ENCODE data around the gene BMP3.

Gene BMP3

DNA sequence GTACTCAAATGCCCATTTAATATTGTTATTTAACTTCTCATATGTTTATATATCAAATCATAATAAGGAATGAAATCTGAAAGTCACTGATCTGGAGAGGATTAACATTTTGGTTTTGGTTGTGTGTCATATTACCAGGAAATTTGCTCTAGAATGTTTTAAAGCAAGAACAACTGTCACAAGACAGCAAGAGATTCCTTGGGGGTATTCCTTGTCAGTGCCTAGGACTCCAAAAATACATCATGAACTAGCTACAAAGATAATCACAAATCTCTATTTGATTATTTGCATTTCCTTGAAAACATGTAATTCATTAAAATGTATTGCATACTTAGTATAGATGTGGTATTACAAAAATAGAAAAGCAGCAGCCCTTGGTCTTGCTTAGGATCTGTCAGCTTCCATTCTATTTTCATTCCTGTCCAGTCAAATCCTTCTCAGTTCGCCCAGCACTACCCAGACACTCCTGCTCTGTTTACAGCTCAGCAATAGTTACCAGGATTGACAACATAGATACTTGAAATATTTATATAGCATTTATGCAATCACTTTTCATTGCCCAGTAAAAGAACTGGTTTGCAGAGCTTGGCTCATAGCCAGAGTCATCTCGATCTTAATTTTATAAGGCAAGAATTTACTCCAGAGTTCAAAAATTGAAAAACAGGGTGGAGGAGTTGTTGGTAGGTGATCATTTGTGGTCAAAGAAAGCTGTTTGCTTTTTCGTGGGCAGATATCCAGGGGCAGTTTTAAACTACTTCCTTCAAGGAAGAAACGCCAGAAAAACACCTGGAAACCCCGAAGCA, 9.2 kb upstream of the BMP3 start:
- no peak for FAIRE-seq
- DNase-seq (ENCODE audit: insufficient read length, low spot score) = no peak
- TF ChIP-seq PAX5 (IDR thresholded peaks at IDR 0.05; ENCODE audit: insufficient read depth, low read length, severe bottlenecking) = no peak
- TF ChIP-seq POLR2AphosphoS5 (IDR thresholded peaks at IDR 0.05; ENCODE audit: low read depth, low read length) = no peak
- TF ChIP-seq TAF1 (IDR thresholded peaks at IDR 0.05; ENCODE audit: low read depth, low read length) = no peak
- no peak for TF ChIP-seq SPI1 (IDR thresholded peaks at IDR 0.05; ENCODE audit: low read depth, low read length)
- no peak for TF ChIP-seq POLR2A (IDR thresholded peaks at IDR 0.05; ENCODE audit: low read depth, low read length)
- TF ChIP-seq POU2F2 (IDR thresholded peaks at IDR 0.05; ENCODE audit: low read depth, low read length) = no peak

DNA sequence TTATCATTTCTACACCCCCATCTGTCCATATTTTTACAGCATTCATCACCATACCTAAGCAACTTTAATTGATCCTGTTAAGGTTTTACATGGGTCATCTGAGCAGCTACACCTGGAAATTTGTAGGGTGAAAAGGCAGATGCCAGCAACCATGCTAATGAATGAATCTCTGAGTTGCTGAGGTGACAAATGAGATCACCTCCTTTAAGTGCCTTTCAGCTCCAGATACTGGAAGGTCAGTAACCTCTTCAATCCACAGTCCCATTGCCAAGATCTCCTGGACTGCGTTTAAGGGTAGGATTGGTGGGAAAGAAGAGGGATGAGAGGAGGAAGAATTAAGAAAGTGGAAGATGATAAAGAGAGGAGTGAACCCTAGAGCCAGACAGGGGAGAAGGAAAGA, 8.5 kb upstream of the BMP3 start:
- FAIRE-seq (no peak), DNase-seq (ENCODE audit: insufficient read length, low spot score) (no peak)

DNA sequence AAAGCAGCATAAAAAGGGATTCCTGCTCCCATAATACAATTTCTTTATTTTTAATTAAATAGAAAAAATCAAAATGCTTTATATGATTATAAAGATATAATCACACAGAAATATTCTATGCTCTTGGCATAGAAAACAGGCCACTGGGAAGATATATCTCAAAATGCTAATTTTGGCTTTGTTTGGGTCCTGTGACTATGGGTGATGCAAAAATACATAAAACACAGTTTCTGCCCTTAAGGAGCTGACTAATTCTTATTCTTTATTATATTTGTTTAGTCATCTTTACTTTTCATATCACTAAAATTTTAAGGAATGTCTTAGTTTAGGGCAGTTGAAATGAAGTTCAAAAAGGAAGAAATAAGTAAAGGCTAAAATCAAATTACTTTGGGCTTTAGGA, 7.0 kb upstream of the BMP3 start:
- DNase-seq (ENCODE audit: insufficient read length, low spot score) (no peak), FAIRE-seq (no peak)
- no peak for TF ChIP-seq PAX5 (IDR thresholded peaks at IDR 0.05; ENCODE audit: insufficient read depth, low read length, severe bottlenecking)
- no peak for TF ChIP-seq SPI1 (IDR thresholded peaks at IDR 0.05; ENCODE audit: low read depth, low read length)
- no peak for TF ChIP-seq POU2F2 (IDR thresholded peaks at IDR 0.05; ENCODE audit: low read depth, low read length)

More for the DNA sequence above, 8.5 kb upstream of the BMP3 start:
- TF ChIP-seq POLR2A (IDR thresholded peaks at IDR 0.05; ENCODE audit: low read depth, low read length) = no peak
- no peak for TF ChIP-seq TAF1 (IDR thresholded peaks at IDR 0.05; ENCODE audit: low read depth, low read length)
- TF ChIP-seq POU2F2 (IDR thresholded peaks at IDR 0.05; ENCODE audit: low read depth, low read length) = no peak

DNA sequence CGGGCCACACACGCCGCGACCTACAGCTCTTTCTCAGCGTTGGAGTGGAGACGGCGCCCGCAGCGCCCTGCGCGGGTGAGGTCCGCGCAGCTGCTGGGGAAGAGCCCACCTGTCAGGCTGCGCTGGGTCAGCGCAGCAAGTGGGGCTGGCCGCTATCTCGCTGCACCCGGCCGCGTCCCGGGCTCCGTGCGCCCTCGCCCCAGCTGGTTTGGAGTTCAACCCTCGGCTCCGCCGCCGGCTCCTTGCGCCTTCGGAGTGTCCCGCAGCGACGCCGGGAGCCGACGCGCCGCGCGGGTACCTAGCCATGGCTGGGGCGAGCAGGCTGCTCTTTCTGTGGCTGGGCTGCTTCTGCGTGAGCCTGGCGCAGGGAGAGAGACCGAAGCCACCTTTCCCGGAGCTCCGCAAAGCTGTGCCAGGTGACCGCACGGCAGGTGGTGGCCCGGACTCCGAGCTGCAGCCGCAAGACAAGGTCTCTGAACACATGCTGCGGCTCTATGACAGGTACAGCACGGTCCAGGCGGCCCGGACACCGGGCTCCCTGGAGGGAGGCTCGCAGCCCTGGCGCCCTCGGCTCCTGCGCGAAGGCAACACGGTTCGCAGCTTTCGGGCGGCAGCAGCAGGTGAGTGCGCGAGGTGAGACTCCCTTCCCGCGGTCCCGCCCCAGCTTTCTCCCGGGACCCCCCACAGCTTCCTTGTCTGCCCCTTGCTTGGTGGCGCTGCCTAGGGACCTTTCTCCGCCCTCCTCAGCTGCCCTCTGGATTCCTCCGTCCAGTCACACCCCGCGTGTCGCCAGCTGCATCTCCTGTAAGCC, 678 bp downstream of the BMP3 start:
- DNase-seq (ENCODE audit: insufficient read length, low spot score) (peak; percentile 35), FAIRE-seq (peak; percentile 79)
- TF ChIP-seq POU2F2 (IDR thresholded peaks at IDR 0.05; ENCODE audit: low read depth, low read length) (no peak), TAF1 (IDR thresholded peaks at IDR 0.05; ENCODE audit: low read depth, low read length) (no peak), PAX5 (IDR thresholded peaks at IDR 0.05; ENCODE audit: insufficient read depth, low read length, severe bottlenecking) (no peak), POLR2AphosphoS5 (IDR thresholded peaks at IDR 0.05; ENCODE audit: low read depth, low read length) (no peak), SPI1 (IDR thresholded peaks at IDR 0.05; ENCODE audit: low read depth, low read length) (no peak), POLR2A (IDR thresholded peaks at IDR 0.05; ENCODE audit: low read depth, low read length) (no peak)

DNA sequence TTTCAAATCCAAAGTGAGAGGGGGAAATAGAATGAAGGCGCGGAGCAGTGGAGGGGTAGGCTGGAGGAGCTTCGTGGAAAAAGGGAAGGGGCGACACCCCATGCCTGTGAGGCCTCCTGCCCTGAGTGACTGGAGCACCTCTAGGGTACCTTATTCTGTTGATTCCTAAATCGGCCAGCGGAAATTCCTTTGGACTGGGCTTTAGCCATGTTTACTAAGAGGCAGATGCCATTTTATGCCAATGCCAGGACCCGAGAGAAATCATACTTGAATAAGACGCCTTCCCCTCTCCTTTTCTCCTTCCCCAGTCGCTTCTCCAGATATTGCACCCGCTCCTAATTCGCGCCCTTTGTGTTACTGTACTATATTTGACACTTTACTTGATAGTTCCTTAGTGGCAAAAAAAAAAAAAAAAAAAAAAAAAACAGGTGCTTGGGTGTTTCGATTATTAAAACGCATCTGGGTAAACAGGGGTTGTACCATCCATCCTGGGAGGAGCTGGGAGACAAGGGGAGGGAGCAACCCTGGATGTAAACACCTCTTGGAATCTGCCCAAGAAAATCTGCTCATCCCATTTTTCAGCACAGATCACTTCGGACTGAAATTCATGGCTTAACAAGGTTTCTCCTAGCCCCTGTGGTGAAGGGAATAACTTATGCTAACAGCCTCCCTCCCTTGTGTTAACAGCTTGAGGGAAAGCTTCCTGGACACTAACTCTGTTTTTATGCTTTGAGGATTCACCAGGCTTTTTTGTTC, 1.5 kb downstream of the BMP3 start:
- TF ChIP-seq TAF1 (IDR thresholded peaks at IDR 0.05; ENCODE audit: low read depth, low read length) (no peak), SPI1 (IDR thresholded peaks at IDR 0.05; ENCODE audit: low read depth, low read length) (no peak), POLR2A (IDR thresholded peaks at IDR 0.05; ENCODE audit: low read depth, low read length) (no peak), POLR2AphosphoS5 (IDR thresholded peaks at IDR 0.05; ENCODE audit: low read depth, low read length) (no peak), PAX5 (IDR thresholded peaks at IDR 0.05; ENCODE audit: insufficient read depth, low read length, severe bottlenecking) (no peak), POU2F2 (IDR thresholded peaks at IDR 0.05; ENCODE audit: low read depth, low read length) (no peak)
- FAIRE-seq (peak; percentile 40), DNase-seq (ENCODE audit: insufficient read length, low spot score) (no peak)

DNA sequence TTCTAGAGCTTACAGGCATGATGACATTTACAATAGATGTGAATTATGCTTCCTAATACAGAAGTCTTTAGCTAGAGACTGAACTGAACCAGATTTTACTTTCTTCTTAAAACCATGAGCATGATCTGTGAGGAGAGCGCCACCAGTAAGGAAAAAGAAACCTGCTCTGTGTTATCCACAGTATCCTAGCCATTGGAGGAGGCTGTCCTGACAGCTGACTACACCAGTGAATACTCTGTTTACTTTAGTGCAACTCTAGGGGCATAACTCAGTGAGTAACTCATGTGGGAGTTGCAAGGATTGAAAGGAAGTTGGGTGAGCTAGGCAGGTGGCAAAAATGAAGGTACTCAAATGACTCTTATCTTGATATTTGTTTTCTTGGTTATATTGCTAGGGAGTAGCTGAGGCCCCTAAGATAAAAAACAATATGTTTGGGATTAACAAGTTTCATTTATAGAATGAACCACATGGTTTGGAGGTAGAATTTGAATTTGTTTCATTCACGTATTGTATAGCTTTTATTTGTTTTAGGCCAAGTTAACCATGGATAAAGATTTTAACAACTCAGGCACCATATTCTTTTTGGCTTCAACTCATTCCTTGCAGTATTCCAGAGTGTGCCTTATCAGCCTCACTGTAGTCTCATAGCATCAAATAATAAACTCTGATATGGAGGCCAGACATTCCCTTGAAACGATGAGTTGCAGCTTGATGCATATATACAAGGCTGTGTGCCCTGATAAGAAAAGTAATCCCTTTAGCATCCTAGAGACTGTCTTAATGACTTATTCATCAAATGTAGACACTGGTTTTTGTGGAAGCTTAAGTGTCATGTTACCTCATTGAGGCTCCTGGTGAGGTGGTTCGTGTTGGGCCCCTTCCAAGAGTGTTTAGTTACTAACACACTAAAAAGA, 2.5 kb downstream of the BMP3 start:
- FAIRE-seq (no peak), DNase-seq (ENCODE audit: insufficient read length, low spot score) (no peak)
- TF ChIP-seq TAF1 (IDR thresholded peaks at IDR 0.05; ENCODE audit: low read depth, low read length) (no peak), PAX5 (IDR thresholded peaks at IDR 0.05; ENCODE audit: insufficient read depth, low read length, severe bottlenecking) (no peak), SPI1 (IDR thresholded peaks at IDR 0.05; ENCODE audit: low read depth, low read length) (no peak), POLR2A (IDR thresholded peaks at IDR 0.05; ENCODE audit: low read depth, low read length) (no peak), POLR2AphosphoS5 (IDR thresholded peaks at IDR 0.05; ENCODE audit: low read depth, low read length) (no peak), POU2F2 (IDR thresholded peaks at IDR 0.05; ENCODE audit: low read depth, low read length) (no peak)

DNA sequence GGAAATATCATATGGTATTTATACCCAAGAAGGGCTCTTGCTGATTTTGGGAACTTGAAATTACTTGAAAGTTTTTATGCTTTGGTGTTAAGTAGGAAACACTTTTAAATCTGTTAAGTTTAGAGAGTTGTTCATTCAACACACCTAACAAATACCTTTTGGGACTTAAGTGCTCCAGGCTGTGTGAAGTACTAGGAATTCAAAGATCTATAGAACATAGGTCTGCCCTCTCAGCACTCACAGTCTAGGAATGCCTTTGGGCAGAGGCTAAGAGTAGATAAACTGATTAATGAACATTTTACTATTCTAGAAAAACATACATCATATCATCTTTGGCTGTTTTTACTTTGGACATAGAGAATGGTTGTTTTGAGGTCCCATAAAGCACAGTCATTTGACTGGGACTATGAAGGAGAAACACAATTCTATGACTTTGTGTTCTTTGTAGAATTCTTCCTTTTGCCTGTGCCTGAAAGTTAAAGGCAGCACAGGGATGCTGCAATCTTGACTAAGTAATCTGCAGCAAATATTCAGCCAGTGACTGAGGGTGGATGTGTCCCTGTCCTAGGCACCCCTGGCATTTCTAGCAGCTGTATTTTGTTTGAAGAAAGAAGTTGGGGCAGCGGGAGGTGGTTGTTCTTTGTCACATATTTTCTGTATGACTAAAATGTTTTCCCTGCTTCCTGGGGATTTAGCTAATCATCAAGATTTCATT, 8.3 kb downstream of the BMP3 start:
- no peak for TF ChIP-seq POLR2A (IDR thresholded peaks at IDR 0.05; ENCODE audit: low read depth, low read length)
- TF ChIP-seq TAF1 (IDR thresholded peaks at IDR 0.05; ENCODE audit: low read depth, low read length) = no peak
- TF ChIP-seq POLR2AphosphoS5 (IDR thresholded peaks at IDR 0.05; ENCODE audit: low read depth, low read length) = no peak
- no peak for TF ChIP-seq SPI1 (IDR thresholded peaks at IDR 0.05; ENCODE audit: low read depth, low read length)
- TF ChIP-seq POU2F2 (IDR thresholded peaks at IDR 0.05; ENCODE audit: low read depth, low read length) = no peak
- no peak for TF ChIP-seq PAX5 (IDR thresholded peaks at IDR 0.05; ENCODE audit: insufficient read depth, low read length, severe bottlenecking)
- DNase-seq (ENCODE audit: insufficient read length, low spot score) (no peak), FAIRE-seq (no peak)

DNA sequence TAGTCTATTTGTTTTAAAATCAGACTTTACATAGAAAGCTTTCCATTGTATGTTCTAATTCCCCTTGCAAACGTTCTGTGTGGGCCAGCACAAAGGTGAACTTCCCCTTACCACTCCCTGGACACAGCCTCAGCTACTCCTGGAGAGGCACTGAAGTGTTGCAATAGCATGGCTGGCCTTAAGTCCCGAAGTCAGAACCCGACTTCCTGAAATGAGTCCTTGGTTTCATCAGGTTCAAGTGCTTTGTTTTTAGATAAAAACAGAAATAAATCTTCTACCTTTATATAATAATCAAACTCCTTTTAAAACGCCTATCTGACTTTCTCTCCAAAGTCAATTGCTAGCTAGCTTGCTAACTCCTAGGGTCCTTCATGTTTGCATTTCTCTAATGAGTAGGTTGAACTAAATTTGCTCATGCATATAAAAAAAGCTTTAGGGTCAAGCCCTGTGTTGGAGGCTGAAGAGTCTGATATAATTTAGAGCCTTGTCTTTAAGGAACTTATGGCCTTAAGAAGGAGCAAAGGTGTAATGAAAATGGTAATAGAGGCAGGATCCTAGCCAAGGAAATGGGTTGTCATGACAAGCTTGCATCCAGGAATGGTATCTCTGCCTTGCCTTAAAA, 9.0 kb downstream of the BMP3 start:
- FAIRE-seq (no peak), DNase-seq (ENCODE audit: insufficient read length, low spot score) (no peak)
- TF ChIP-seq SPI1 (IDR thresholded peaks at IDR 0.05; ENCODE audit: low read depth, low read length) (0 out of 2 replicates have a peak, but pooled peaks have one; percentile 8), PAX5 (IDR thresholded peaks at IDR 0.05; ENCODE audit: insufficient read depth, low read length, severe bottlenecking) (no peak)
